ENCODE results near the gene NRG3. TPM values are rescaled to one million over a fixed set of nuclear protein-coding genes. Genes with fewer than 3 reads are reported as not detected.

The NRG3 gene
- total and polyA plus RNA-seq, 7 donors, result 0.03 to 0.10 TPM; not detected in 5

DNA sequence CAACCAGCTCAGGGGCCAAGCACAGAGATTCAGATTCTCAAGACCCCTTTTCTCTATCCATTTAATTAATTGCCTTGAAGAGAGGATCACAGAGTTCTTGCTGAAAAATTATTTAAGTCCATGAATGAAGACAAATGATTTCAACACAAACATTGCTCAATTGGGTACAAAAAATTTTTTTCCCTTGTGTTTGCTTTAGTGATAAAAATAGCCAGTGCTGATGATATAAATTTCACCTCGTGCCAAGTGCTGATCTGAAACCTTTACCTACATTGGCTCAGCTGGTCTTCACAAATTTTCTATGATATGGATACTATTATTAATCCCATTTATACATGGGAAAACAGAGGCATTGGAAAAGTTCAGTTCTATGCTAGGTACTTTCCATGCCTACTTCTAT is 377.1 kb downstream of the NRG3 start:
- Histone ChIP-seq H3K4me3 (no peak overlapping the region), H3K27ac (no peak overlapping the region), H3K36me3 (ENCODE audit: insufficient read depth in 1 of 2, low read depth in 1 of 2) (no peaks in the 10 kb centered on the region), H3K27me3 (ENCODE audit: insufficient read depth in 3 of 3, low read length in 2 of 3) (no peaks in the 10 kb centered on the region), H3K4me1 (no peaks in the 10 kb centered on the region), H3K9me3 (no peaks in the 10 kb centered on the region)
- intact Hi-C loops (cut with DNase I), result no loop called here
- DNase-seq (no peak), ATAC-seq (no peak)
- WGBS, 3 donors, result 60 to 65% (median 64%) methylated on average over 1 of the region's 1 CpG
- TF ChIP-seq, protein P1, sequence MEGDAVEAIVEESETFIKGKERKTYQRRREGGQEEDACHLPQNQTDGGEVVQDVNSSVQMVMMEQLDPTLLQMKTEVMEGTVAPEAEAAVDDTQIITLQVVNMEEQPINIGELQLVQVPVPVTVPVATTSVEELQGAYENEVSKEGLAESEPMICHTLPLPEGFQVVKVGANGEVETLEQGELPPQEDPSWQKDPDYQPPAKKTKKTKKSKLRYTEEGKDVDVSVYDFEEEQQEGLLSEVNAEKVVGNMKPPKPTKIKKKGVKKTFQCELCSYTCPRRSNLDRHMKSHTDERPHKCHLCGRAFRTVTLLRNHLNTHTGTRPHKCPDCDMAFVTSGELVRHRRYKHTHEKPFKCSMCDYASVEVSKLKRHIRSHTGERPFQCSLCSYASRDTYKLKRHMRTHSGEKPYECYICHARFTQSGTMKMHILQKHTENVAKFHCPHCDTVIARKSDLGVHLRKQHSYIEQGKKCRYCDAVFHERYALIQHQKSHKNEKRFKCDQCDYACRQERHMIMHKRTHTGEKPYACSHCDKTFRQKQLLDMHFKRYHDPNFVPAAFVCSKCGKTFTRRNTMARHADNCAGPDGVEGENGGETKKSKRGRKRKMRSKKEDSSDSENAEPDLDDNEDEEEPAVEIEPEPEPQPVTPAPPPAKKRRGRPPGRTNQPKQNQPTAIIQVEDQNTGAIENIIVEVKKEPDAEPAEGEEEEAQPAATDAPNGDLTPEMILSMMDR (IDR thresholded peaks at IDR 0.05), result no peak

DNA sequence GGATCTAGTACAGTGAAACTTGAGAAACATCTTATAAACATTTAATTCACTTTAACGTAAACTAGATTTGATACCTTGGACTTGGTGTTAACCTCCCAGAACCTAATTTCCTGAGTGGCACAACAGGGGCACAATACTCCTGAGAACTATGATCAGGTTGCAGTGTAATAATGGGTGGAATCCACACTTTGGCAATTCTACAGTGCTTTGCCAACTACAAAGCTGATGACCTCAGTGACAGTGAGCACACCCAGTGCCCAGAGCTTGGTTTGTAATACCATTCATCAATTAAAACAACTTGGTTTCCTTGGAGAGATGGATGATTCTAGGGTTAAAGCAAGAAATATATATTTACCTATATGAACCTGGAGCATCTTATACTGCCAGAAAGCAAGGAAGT is 379.2 kb downstream of the NRG3 start:
- Histone ChIP-seq H3K36me3 (ENCODE audit: insufficient read depth in 1 of 2, low read depth in 1 of 2) (no peaks in the 10 kb centered on the region), H3K27me3 (ENCODE audit: insufficient read depth in 3 of 3, low read length in 2 of 3) (no peaks in the 10 kb centered on the region), H3K4me3 (no peak overlapping the region), H3K4me1 (no peaks in the 10 kb centered on the region), H3K27ac (no peak overlapping the region), H3K9me3 (no peaks in the 10 kb centered on the region)
- TF ChIP-seq, protein P1 (IDR thresholded peaks at IDR 0.05), result no peak
- no peak for DNase-seq
- 32 to 51% (median 41%) methylated on average over 1 of the region's 1 CpG for WGBS, 3 donors
- ATAC-seq, result no peak
- intact Hi-C loops (cut with DNase I), result no loop called here

DNA sequence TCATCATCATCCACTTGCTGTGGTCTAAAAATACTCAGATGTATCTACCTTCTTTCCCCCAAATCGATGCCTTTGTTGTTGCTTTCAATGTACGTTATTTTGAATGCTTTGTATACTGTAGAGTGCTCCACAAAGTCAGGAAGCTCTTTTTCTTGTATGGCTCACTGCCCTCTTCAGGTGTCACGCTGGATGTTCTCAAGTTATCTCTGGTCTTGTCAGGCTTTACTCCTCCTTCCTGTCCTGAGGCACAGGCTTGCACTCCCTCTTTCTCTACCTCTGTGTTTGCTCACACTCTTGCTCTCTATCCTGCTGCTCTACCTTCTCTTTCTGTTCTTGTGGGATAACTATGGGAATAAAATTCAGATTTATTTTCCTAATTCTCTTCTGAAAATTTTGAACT is 381.3 kb downstream of the NRG3 start:
- TF ChIP-seq, protein P1 (IDR thresholded peaks at IDR 0.05), result no peak
- ATAC-seq, result no peak
- no peaks in the 10 kb centered on the region for H3K9me3 ChIP-seq
- H3K36me3 ChIP-seq (ENCODE audit: insufficient read depth in 1 of 2, low read depth in 1 of 2), result no peaks in the 10 kb centered on the region
- DNase-seq, result no peak
- H3K4me1 ChIP-seq, result no peaks in the 10 kb centered on the region
- H3K27ac ChIP-seq, result no peak overlapping the region
- no peaks in the 10 kb centered on the region for H3K27me3 ChIP-seq (ENCODE audit: insufficient read depth in 3 of 3, low read length in 2 of 3)
- intact Hi-C loops (cut with DNase I), result no loop called here
- no peak overlapping the region for H3K4me3 ChIP-seq
- WGBS, 3 donors, result 68 to 78% (median 77%) methylated on average over 3 of the region's 3 CpGs

DNA sequence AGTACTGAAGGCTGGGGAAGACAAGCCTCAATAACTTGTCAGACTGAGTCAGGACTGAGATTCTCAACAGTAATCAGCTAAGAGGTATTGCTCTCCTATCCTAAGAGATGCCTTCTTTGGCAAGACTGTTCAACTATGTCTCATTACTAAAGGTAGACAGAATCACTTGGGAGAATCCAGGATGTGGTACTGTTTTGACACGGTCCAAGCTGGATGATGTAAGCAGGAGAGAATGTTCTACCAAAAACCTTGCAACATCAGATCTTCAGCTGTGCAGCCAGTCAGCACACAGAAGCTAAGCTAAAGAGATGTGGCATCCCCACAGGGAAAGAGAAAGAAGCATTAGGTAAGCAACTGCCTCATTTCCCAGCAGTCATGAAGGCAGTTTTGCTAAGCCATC is 391.4 kb downstream of the NRG3 start:
- no peak overlapping the region for H3K4me3 ChIP-seq
- no peaks in the 10 kb centered on the region for H3K36me3 ChIP-seq (ENCODE audit: insufficient read depth in 1 of 2, low read depth in 1 of 2)
- no peaks in the 10 kb centered on the region for H3K4me1 ChIP-seq
- peak in 2 of 4 donors; percentile 26 to 49 for ATAC-seq
- no peaks in the 10 kb centered on the region for H3K27me3 ChIP-seq (ENCODE audit: insufficient read depth in 3 of 3, low read length in 2 of 3)
- H3K9me3 ChIP-seq, result no peaks in the 10 kb centered on the region
- DNase-seq, result no peak
- TF ChIP-seq, protein P1 (IDR thresholded peaks at IDR 0.05), result no peak
- WGBS, 3 donors, result 39 to 48% (median 47%) methylated on average over 1 of the region's 1 CpG
- intact Hi-C loops (cut with DNase I), result no loop called here
- no peak overlapping the region for H3K27ac ChIP-seq

DNA sequence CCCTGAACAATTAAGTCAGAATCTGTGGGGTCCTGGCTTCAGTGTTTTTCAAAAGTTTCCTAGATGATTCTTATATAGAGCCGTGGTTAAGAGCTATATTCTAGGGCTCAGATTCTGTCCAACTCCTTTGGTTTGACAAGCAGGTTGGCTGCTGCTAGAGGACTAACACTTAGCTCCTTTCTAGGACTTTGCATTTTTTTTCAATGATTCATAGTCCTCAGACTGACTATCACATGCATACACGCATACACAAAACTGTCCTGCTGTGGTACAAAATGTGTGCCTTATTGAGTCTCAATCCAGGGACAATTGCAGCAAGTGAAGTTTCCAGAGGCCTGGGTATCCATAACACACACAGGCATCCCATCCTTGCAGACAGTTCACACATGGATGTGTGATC is 392.0 kb downstream of the NRG3 start:
- Histone ChIP-seq H3K4me1 (no peaks in the 10 kb centered on the region), H3K9me3 (no peaks in the 10 kb centered on the region), H3K27ac (no peak overlapping the region), H3K36me3 (ENCODE audit: insufficient read depth in 1 of 2, low read depth in 1 of 2) (no peaks in the 10 kb centered on the region), H3K4me3 (no peak overlapping the region), H3K27me3 (ENCODE audit: insufficient read depth in 3 of 3, low read length in 2 of 3) (no peaks in the 10 kb centered on the region)
- TF ChIP-seq, protein P1 (IDR thresholded peaks at IDR 0.05), result no peak
- DNase-seq (no peak), ATAC-seq (no peak)
- intact Hi-C loops (cut with DNase I), result no loop called here
- 81 to 92% (median 86%) methylated on average over 2 of the region's 2 CpGs for WGBS, 3 donors
